ENCODE results near the gene DDAH1. TPM values are rescaled to one million over a fixed set of nuclear protein-coding genes. Genes with fewer than 3 reads are reported as not detected.

DDAH1 gene
- total and polyA plus RNA-seq, 7 donors = 11.5 to 43.2 (median 25.2) TPM

DNA sequence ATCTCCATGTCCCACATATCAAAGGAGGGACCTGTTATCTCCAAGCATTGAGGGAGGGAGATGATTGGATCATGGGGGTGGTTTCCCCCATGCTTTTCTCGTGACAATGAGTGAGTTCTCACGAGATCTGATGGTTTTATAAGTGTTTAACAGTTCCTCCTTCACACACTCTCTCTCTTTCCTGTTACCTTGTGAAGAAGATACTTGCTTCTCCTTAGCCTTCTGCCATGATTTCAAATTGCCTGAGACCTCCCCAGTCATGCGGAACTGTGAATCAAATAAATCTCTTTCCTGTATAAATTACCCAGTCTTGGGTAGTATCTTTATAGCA is 91.6 kb downstream of the DDAH1 start:
- no peak overlapping the region for H3K4me3 ChIP-seq

DNA sequence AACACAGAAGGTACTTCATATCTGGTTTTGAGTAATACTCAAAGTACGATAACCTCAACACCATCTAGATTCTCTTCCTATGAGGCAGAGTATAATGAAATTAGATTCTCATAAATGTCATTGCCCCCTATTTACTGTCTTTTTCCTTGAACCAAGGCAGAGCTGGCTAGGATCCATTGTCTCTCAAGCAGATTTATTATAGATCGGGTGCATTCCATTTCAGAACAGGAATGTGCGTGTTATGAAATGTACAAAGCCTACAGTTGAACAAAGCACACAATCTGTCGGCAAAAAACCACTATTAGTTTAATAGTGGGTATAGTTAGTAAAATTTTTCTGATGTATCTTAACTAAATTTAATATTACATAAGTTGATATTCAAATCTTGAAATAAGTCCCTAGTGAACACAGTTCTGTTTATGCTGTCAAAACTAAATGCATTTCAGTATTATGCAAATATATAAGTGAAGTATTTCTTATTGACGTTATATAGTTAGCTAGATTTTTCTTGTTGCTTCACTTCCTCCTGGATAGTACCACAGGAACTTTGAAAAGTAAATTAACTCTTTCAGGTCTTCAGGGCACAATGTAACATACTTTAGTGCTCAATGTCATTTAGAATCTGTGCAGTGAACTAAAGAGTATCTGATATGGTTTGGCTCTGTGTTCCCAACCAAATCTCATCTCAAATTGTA is 92.1 kb downstream of the DDAH1 start:
- H3K27me3 ChIP-seq = no peaks in the 10 kb centered on the region
- peak overlapping the region in 2 of 4 donors; percentile 55 to 66 for H3K27ac ChIP-seq
- TF ChIP-seq, protein P1, sequence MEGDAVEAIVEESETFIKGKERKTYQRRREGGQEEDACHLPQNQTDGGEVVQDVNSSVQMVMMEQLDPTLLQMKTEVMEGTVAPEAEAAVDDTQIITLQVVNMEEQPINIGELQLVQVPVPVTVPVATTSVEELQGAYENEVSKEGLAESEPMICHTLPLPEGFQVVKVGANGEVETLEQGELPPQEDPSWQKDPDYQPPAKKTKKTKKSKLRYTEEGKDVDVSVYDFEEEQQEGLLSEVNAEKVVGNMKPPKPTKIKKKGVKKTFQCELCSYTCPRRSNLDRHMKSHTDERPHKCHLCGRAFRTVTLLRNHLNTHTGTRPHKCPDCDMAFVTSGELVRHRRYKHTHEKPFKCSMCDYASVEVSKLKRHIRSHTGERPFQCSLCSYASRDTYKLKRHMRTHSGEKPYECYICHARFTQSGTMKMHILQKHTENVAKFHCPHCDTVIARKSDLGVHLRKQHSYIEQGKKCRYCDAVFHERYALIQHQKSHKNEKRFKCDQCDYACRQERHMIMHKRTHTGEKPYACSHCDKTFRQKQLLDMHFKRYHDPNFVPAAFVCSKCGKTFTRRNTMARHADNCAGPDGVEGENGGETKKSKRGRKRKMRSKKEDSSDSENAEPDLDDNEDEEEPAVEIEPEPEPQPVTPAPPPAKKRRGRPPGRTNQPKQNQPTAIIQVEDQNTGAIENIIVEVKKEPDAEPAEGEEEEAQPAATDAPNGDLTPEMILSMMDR (IDR thresholded peaks at IDR 0.05) = no peak
- peak in 1 of 4 donors; percentile 39 for TF ChIP-seq EP300 (IDR thresholded peaks at IDR 0.05)
- peak in 3 of 4 donors; percentile 7 to 76 (median 75) for TF ChIP-seq POLR2AphosphoS5 (IDR thresholded peaks at IDR 0.05)
- DNase-seq = no peak
- 36 to 43% methylated on average over 5 of the region's 5 CpGs for WGBS, 2 donors
- H3K36me3 ChIP-seq = no peaks in the 10 kb centered on the region
- H3K9me3 ChIP-seq = no peaks in the 10 kb centered on the region
- intact Hi-C loops (cut with DNase I) = no loop called here
- peaks cover 0 to 53% (median 47%) of the 10 kb centered on the region in 4 donors for H3K4me1 ChIP-seq
- peak overlapping the region in 1 of 4 donors; percentile 5 for H3K4me3 ChIP-seq

More for the DNA sequence above, 91.6 kb downstream of the DDAH1 start:
- TF ChIP-seq POLR2AphosphoS5 (IDR thresholded peaks at IDR 0.05) = no peak
- TF ChIP-seq, protein P1 (IDR thresholded peaks at IDR 0.05) = no peak
- TF ChIP-seq EP300 (IDR thresholded peaks at IDR 0.05) = no peak
- no peak for TF ChIP-seq POLR2A (IDR thresholded peaks at IDR 0.05)
- Histone ChIP-seq H3K4me1 (peaks cover 0 to 53% (median 47%) of the 10 kb centered on the region in 4 donors), H3K9me3 (no peaks in the 10 kb centered on the region), H3K27ac (peak overlapping the region in 2 of 4 donors; percentile 55 to 66), H3K27me3 (no peaks in the 10 kb centered on the region), H3K36me3 (no peaks in the 10 kb centered on the region)
- intact Hi-C loops (cut with DNase I) = no loop called here
- WGBS, 2 donors = 68% methylated on average over 3 of the region's 3 CpGs
- DNase-seq = no peak

DNA sequence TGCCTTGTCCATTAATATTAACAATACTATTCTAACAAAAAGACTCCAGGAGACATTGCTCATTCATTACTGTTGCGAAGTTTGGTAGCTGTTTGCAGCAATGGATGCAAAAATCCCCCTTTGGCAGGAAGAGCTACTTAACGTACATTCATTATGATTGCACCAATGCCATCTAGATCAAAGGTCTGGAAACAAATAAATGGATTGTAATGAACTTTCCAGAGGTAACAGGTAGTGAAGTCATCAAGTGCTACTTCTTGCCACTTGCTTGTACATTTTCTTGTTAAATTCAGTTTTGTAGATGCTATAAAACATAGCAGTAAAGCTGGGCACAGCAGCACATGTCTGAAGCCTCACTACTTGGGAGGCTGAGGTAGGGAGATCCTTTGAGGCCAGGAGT is 93.9 kb downstream of the DDAH1 start:
- Histone ChIP-seq H3K27ac (no peak overlapping the region), H3K4me1 (peaks cover 0 to 63% (median 45%) of the 10 kb centered on the region in 4 donors), H3K36me3 (no peaks in the 10 kb centered on the region), H3K4me3 (no peak overlapping the region), H3K9me3 (no peaks in the 10 kb centered on the region), H3K27me3 (no peaks in the 10 kb centered on the region)
- no peak for DNase-seq
- TF ChIP-seq EP300 (IDR thresholded peaks at IDR 0.05) (no peak), POLR2AphosphoS5 (IDR thresholded peaks at IDR 0.05) (no peak), POLR2A (IDR thresholded peaks at IDR 0.05) (no peak)
- TF ChIP-seq, protein P1 (IDR thresholded peaks at IDR 0.05) = no peak
- intact Hi-C loops (cut with DNase I) = no loop called here
- WGBS, 2 donors = 43 to 72% methylated on average over 2 of the region's 2 CpGs

DNA sequence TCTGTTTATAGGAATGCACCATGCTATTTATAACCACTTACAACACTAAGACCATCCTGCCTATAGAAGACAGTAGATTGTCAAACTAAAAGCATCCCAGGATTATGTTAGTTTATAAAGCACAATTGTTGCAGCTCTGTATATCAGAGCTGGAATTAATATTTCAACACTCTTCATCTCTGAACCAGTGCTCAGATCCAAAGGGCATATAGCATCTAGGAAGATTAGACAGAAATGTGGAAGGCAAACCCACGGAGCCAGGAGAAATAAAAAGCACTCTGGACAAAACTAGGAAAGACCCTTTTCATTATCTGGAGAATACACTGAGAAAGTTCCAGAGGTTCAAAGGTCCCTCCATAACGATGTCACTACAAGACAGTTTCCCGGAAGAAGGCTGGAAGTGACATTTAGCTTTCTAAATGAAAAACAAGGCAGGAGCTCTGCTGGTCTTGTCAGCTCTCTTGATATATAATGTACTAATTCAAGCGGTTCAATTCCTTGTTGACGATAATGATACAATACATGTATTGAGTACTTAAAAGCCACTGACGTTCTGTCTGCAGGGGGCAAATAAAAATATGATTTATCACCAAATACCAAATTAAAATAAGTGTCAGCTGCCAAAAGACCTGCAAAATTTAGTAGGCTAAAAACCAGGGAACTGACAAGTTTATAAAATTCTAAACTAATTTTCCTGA is 96.7 kb downstream of the DDAH1 start:
- no peaks in the 10 kb centered on the region for H3K36me3 ChIP-seq
- H3K27me3 ChIP-seq = no peaks in the 10 kb centered on the region
- no peaks in the 10 kb centered on the region for H3K9me3 ChIP-seq
- H3K4me1 ChIP-seq = peaks cover 0 to 40% (median 22%) of the 10 kb centered on the region in 4 donors
- no peak overlapping the region for H3K4me3 ChIP-seq
- TF ChIP-seq, protein P1 (IDR thresholded peaks at IDR 0.05) = no peak
- TF ChIP-seq POLR2A (IDR thresholded peaks at IDR 0.05) = no peak
- no peak for TF ChIP-seq EP300 (IDR thresholded peaks at IDR 0.05)
- no peak for TF ChIP-seq POLR2AphosphoS5 (IDR thresholded peaks at IDR 0.05)
- WGBS, 2 donors = 57 to 69% methylated on average over 6 of the region's 6 CpGs
- no peak for DNase-seq
- intact Hi-C loops (cut with DNase I) = loop anchor here (5.0 kb wide), 1 partner anchor 84 kb away; no protein-coding TSS in a partner anchor
- no peak overlapping the region for H3K27ac ChIP-seq

All from sigmoid colon (tissue), 7 donors.